B cell (primary cell): ENCODE results near the gene DDX10. TPM values are rescaled to one million over a fixed set of nuclear protein-coding genes. Genes with fewer than 3 reads are reported as not detected.

Experiments used
- ATAC-seq: fragments of 200-7000 bp; cut with Tn5 transposase; one replicate; pipeline ENCODE4 v1.10.0; 2021; ENCODE audit warnings: low read depth, mild to moderate bottlenecking, moderate number of reproducible peaks, moderate library complexity
- CTCF ChIA-PET: fragments of 350-600 bp; sonication (Branson Sonifier 250); formaldehyde crosslinking; loops from one replicate; lab custom pipeline; 2021; ENCODE audit warnings: antibody characterized with exemption, inconsistent platforms; lab: Charles Lee
- POLR2A ChIA-PET: fragments of 350-600 bp; sonication (Branson Sonifier 250); formaldehyde crosslinking; loops from one replicate; lab custom pipeline; 2021; ENCODE audit warnings: antibody characterized with exemption; lab: Charles Lee
- DNase-seq: peaks from one replicate; pipeline ENCODE4 v3.0.0; 2013
- H2AFZ ChIP-seq: 2 replicates; pipeline ENCODE4 v1.6.1; 2012; ENCODE audit warnings: mild to moderate bottlenecking, low read depth, low read length; ENCODE audit not compliant: insufficient read depth, poor library complexity, severe bottlenecking
- H3K27ac ChIP-seq, 2 donors: 1 replicate in 1 of 2; 2 replicates in 1 of 2; pipeline ENCODE4 v1.5.1; 2012 to 2013; ENCODE audit warnings: low read length in 2 of 2, mild to moderate bottlenecking in 2 of 2, moderate library complexity in 1 of 2
- H3K27me3 ChIP-seq, 4 experiments: fragments of 200-600 bp in 1 of 4; sonication (generic) in 1 of 4; replicated peaks in 1 of 4; 1 replicate in 2 of 4; 2 replicates in 2 of 4; pipeline versions ENCODE4 v1.6.1 to v1.7.0; 2013 to 2016; ENCODE audit warnings: low read length in 3 of 4, mild to moderate bottlenecking in 2 of 4, mixed read lengths in 1 of 4, moderate library complexity in 1 of 4; ENCODE audit not compliant: insufficient read depth in 4 of 4, control insufficient read depth in 3 of 4; ENCODE audit errors: control extremely low read depth in 1 of 4
- H3K36me3 ChIP-seq, 2 experiments: replicated peaks in 1 of 2; 1 replicate in 1 of 2; 2 replicates in 1 of 2; pipeline versions ENCODE4 v1.6.1 to v1.7.1; 2013; ENCODE audit warnings: low read length in 1 of 2; ENCODE audit not compliant: insufficient read depth in 2 of 2, control insufficient read depth in 1 of 2; ENCODE audit errors: control extremely low read depth in 1 of 2, extremely low read depth in 1 of 2
- H3K4me1 ChIP-seq, 2 donors: fragments of 200-600 bp in 1 of 2; sonication (generic) in 1 of 2; 1 replicate in 1 of 2; 2 replicates in 1 of 2; pipeline versions ENCODE4 v1.5.1 to v1.6.1; 2013 to 2017; ENCODE audit warnings: low read length in 2 of 2; ENCODE audit not compliant: control insufficient read depth in 2 of 2, insufficient read depth in 2 of 2
- H3K4me2 ChIP-seq: replicated peaks from 2 replicates; pipeline ENCODE3; 2012; ENCODE audit warnings: mild to moderate bottlenecking, low read depth, low read length; ENCODE audit not compliant: poor library complexity, severe bottlenecking
- H3K4me3 ChIP-seq, 5 experiments: fragments of 200-600 bp in 1 of 5; sonication (generic) in 1 of 5; 1 replicate in 3 of 5; 2 replicates in 2 of 5; pipeline versions ENCODE4 v1.5.1 to v1.7.0; 2011 to 2016; ENCODE audit warnings: low read length in 4 of 5, mild to moderate bottlenecking in 4 of 5, low read depth in 2 of 5, control low read depth in 1 of 5, moderate library complexity in 1 of 5; ENCODE audit not compliant: insufficient read depth in 1 of 5; ENCODE audit errors: control extremely low read depth in 1 of 5, extremely low read depth in 1 of 5
- H3K79me2 ChIP-seq: fragments of 200-600 bp; sonication (generic); one replicate; pipeline ENCODE4 v1.6.0; 2016; ENCODE audit warnings: low read length; ENCODE audit not compliant: control insufficient read depth, insufficient read depth
- H3K9ac ChIP-seq: fragments of 200-600 bp; sonication (generic); 2 replicates; pipeline ENCODE4 v1.6.1; 2017; ENCODE audit warnings: mild to moderate bottlenecking, low read length, moderate library complexity
- H3K9me3 ChIP-seq, 3 donors: one replicate each; pipeline versions ENCODE4 v1.6.1 to v1.7.1; 2013; ENCODE audit warnings: low read length in 2 of 3; ENCODE audit not compliant: control insufficient read depth in 2 of 3, insufficient read depth in 1 of 3; ENCODE audit errors: control extremely low read depth in 1 of 3
- H4K20me1 ChIP-seq: 2 replicates; pipeline ENCODE4 v1.6.0; 2012; ENCODE audit warnings: mild to moderate bottlenecking, low read length; ENCODE audit not compliant: insufficient read depth, control insufficient read depth, poor library complexity, severe bottlenecking
- H3K27ac Mint-ChIP-seq: one replicate; pipeline ENCODE4 v1.8.0; 2021; ENCODE audit warnings: mixed read lengths
- H3K27me3 Mint-ChIP-seq: one replicate; pipeline ENCODE4 v1.8.0; 2021; ENCODE audit warnings: mixed read lengths
- H3K4me1 Mint-ChIP-seq: one replicate; pipeline ENCODE4 v1.8.0; 2021; ENCODE audit warnings: mixed read lengths
- H3K4me3 Mint-ChIP-seq: one replicate; pipeline ENCODE4 v1.8.0; 2021; ENCODE audit warnings: mixed read lengths
- H3K9me3 Mint-ChIP-seq: one replicate; pipeline ENCODE4 v1.8.0; 2022; ENCODE audit warnings: mixed read lengths; ENCODE audit not compliant: insufficient read depth
- CTCF ChIP-seq: fragments of 200-600 bp; IDR thresholded peaks from one replicate; pipeline ENCODE4 v1.8.0; 2022; ENCODE audit warnings: antibody characterized with exemption, mild to moderate bottlenecking
- EZH2 ChIP-seq: IDR thresholded peaks from 2 replicates; pipeline ENCODE4 v1.6.1; 2012; ENCODE audit warnings: borderline replicate concordance, low read depth, mild to moderate bottlenecking, moderate library complexity, low read length; ENCODE audit not compliant: insufficient read depth, poor library complexity, severe bottlenecking
- WGBS: methylation state at CpG from one replicate; pipeline ENCODE4 v1.1.5; 2013; ENCODE audit warnings: missing lambda C conversion rate; ENCODE audit not compliant: insufficient coverage; 5-methylcytosine and 5-hydroxymethylcytosine counted together
- intact Hi-C: fragments of 100-400 bp; cut with micrococcal nuclease; formaldehyde crosslinking; loops from one replicate; pipeline ENCODE4 v1.10.0; 2022
- polyA plus RNA-seq: library from polyadenylated mRNA; depleted of rRNA; stranded (reverse); fragments of >200 nt; gene quantifications from 2 replicates; pipeline ENCODE4 v1.2.3, GENCODE V29; 2012
- total RNA-seq, 2 donors: library from RNA; stranded (reverse); fragments of 120-200 nt in 1 of 2; gene quantifications; 1 replicate in 1 of 2; 2 replicates in 1 of 2; pipeline versions ENCODE4 v1.2.3 to v1.2.4, GENCODE V29; 2013 to 2022

DDX10 gene
- total and polyA plus RNA-seq, 2 donors (not counting 1 experiment from before 2014, with no cell fraction given), result 15.6 to 30.6 TPM

- CTCF ChIA-PET, result no interaction called here
- H3K36me3 ChIP-seq, result no peaks in the 10 kb centered on the region
These were observed 310.2 kb downstream of the DDX10 start for GRCh38 chr11:108975026-108975425.

GRCh38 chr11:108975641-108976071, 310.8 kb downstream of the DDX10 start:
- Mint-ChIP-seq H3K4me1 (no peaks in the 10 kb centered on the region), H3K27me3 (no peaks in the 10 kb centered on the region), H3K27ac (no peak overlapping the region), H3K9me3 (peaks cover 2% of the 10 kb centered on the region), H3K4me3 (no peak overlapping the region)
- no peak for ATAC-seq
- no peak for DNase-seq
- intact Hi-C loops, result no loop called here
- CTCF ChIA-PET, result no interaction called here
- Histone ChIP-seq H3K79me2 (no peaks in the 10 kb centered on the region), H3K27ac (no peak overlapping the region), H3K4me1 (no peaks in the 10 kb centered on the region), H3K9me3 (no peaks in the 10 kb centered on the region), H3K27me3 (no peaks in the 10 kb centered on the region), H3K9ac (no peak overlapping the region), H3K4me2 (no peak overlapping the region), H3K36me3 (no peaks in the 10 kb centered on the region), H4K20me1 (no peaks in the 10 kb centered on the region), H3K4me3 (no peak overlapping the region), H2AFZ (no peak overlapping the region)
- POLR2A ChIA-PET, result no interaction called here
- TF ChIP-seq CTCF, result no peak
- no peak for TF ChIP-seq EZH2
- WGBS, result 88% methylated on average over 4 of the region's 6 CpGs

More at GRCh38 chr11:108975026-108975425, 310.2 kb downstream of the DDX10 start:
- Histone ChIP-seq H4K20me1 (no peaks in the 10 kb centered on the region), H3K9me3 (no peaks in the 10 kb centered on the region), H3K4me1 (no peaks in the 10 kb centered on the region), H3K4me2 (no peak overlapping the region), H3K27me3 (no peaks in the 10 kb centered on the region), H3K4me3 (no peak overlapping the region), H3K27ac (no peak overlapping the region), H3K9ac (no peak overlapping the region), H3K79me2 (no peaks in the 10 kb centered on the region), H2AFZ (no peak overlapping the region)
- no peaks in the 10 kb centered on the region for H3K27me3 Mint-ChIP-seq
- TF ChIP-seq CTCF, result no peak
- no peak for TF ChIP-seq EZH2
- no peak for ATAC-seq
- POLR2A ChIA-PET, result no interaction called here
- H3K27ac Mint-ChIP-seq, result no peak overlapping the region
- peaks cover 2% of the 10 kb centered on the region for H3K9me3 Mint-ChIP-seq
- DNase-seq, result no peak
- no peak overlapping the region for H3K4me3 Mint-ChIP-seq
- intact Hi-C loops, result no loop called here
- no peaks in the 10 kb centered on the region for H3K4me1 Mint-ChIP-seq
- 80% methylated on average over 1 of the region's 2 CpGs for WGBS
